HEK293 (cell line): ENCODE data around the gene FKTN.

Source experiments
- CTCF ChIA-PET: fragments of 350-600 bp; formaldehyde crosslinking; extraction: SDS; loops from one replicate; lab custom pipeline; 2021; ENCODE audit warnings: antibody characterized with exemption; lab: Yijun Ruan, JAX
- POLR2A ChIA-PET: fragments of 300-600 bp; formaldehyde crosslinking; extraction: SDS; loops from one replicate; lab custom pipeline; 2020; ENCODE audit warnings: antibody characterized with exemption, inconsistent platforms; lab: Yijun Ruan, JAX
- H3K27ac ChIP-seq: fragments of 200-500 bp; sonication (Bioruptor generic); 2 replicates; pipeline ENCODE4 v1.5.1; 2014; ENCODE audit warnings: low read depth, low read length, control low read depth, inconsistent platforms; ENCODE audit errors: extremely low read depth
- H3K36me3 ChIP-seq, 2 experiments: fragments of 200-500 bp in 1 of 2; sonication (Bioruptor generic) in 1 of 2; 1 replicate in 1 of 2; 2 replicates in 1 of 2; pipeline ENCODE4 v1.5.1; 2014 to 2017; ENCODE audit warnings: inconsistent platforms in 2 of 2, low read length in 2 of 2; ENCODE audit not compliant: control insufficient read depth in 2 of 2, insufficient read depth in 1 of 2
- H3K4me1 ChIP-seq: fragments of 200-500 bp; sonication (Bioruptor generic); 2 replicates; pipeline ENCODE4 v1.5.1; 2014; ENCODE audit warnings: mild to moderate bottlenecking, low read length, inconsistent platforms; ENCODE audit not compliant: control insufficient read depth, insufficient read depth
- H3K4me3 ChIP-seq: 2 replicates; pipeline ENCODE4 v1.5.1; 2011; ENCODE audit warnings: low read depth, mild to moderate bottlenecking, control low read depth, low read length, moderate library complexity
- H3K9me3 ChIP-seq: fragments of 200-500 bp; sonication (Bioruptor generic); 2 replicates; pipeline ENCODE4 v1.5.1; 2014; ENCODE audit warnings: low read depth, low read length, inconsistent platforms; ENCODE audit not compliant: control insufficient read depth, insufficient read depth
- FEZF1 ChIP-seq: fragments of 450-650 bp; formaldehyde crosslinking; IDR thresholded peaks from 2 replicates; pipeline ENCODE4 v1.5.1; 2016; ENCODE audit warnings: missing biosample characterization, missing genetic modification characterization
- OSR2 ChIP-seq: fragments of 450-650 bp; formaldehyde crosslinking; IDR thresholded peaks from 2 replicates; pipeline ENCODE4 v1.5.1; 2016; ENCODE audit warnings: missing biosample characterization, missing genetic modification characterization
- PRDM1 ChIP-seq: fragments of 450-650 bp; formaldehyde crosslinking; IDR thresholded peaks from 2 replicates; pipeline ENCODE4; 2016; ENCODE audit warnings: missing biosample characterization, missing genetic modification characterization
- RBAK ChIP-seq: fragments of 450-650 bp; formaldehyde crosslinking; IDR thresholded peaks from 2 replicates; pipeline ENCODE4 v1.5.1; 2016; ENCODE audit warnings: missing biosample characterization, missing genetic modification characterization
- SETDB1 ChIP-seq: IDR thresholded peaks from one replicate; pipeline ENCODE4 v1.6.1; 2017; ENCODE audit warnings: mild to moderate bottlenecking, low read length, moderate library complexity, mixed read lengths; ENCODE audit not compliant: insufficient read length
- TCF7L2 ChIP-seq: IDR thresholded peaks from 2 replicates; pipeline ENCODE4 v1.6.1; 2011; ENCODE audit warnings: low read depth, mild to moderate bottlenecking, inconsistent platforms, low read length, moderate library complexity, borderline replicate concordance
- ZBTB8A ChIP-seq: fragments of 450-650 bp; formaldehyde crosslinking; IDR thresholded peaks from 2 replicates; pipeline ENCODE4 v1.5.1; 2016; ENCODE audit warnings: missing biosample characterization, missing genetic modification characterization
- ZNF2 ChIP-seq: fragments of 450-650 bp; formaldehyde crosslinking; IDR thresholded peaks from 2 replicates; pipeline ENCODE4 v1.5.1; 2016; ENCODE audit warnings: missing biosample characterization, missing genetic modification characterization
- ZNF214 ChIP-seq: fragments of 450-650 bp; formaldehyde crosslinking; IDR thresholded peaks from 2 replicates; pipeline ENCODE4 v1.5.1; 2017; ENCODE audit warnings: missing biosample characterization, mild to moderate bottlenecking, missing genetic modification characterization, borderline replicate concordance
- ZNF23 ChIP-seq: fragments of 450-650 bp; formaldehyde crosslinking; IDR thresholded peaks from 2 replicates; pipeline ENCODE4 v1.5.1; 2016; ENCODE audit warnings: missing biosample characterization, missing genetic modification characterization, borderline replicate concordance
- ZNF24 ChIP-seq: fragments of 450-650 bp; formaldehyde crosslinking; IDR thresholded peaks from 2 replicates; pipeline ENCODE4 v1.5.1; 2016; ENCODE audit warnings: missing biosample characterization, missing genetic modification characterization
- ZNF501 ChIP-seq: fragments of 450-650 bp; formaldehyde crosslinking; IDR thresholded peaks from 2 replicates; pipeline ENCODE4 v1.5.1; 2016; ENCODE audit warnings: missing biosample characterization, missing genetic modification characterization
- ZNF544 ChIP-seq: fragments of 450-650 bp; formaldehyde crosslinking; IDR thresholded peaks from 2 replicates; pipeline ENCODE4 v1.5.0; 2017; ENCODE audit warnings: missing biosample characterization, missing genetic modification characterization
- ZNF600 ChIP-seq: fragments of 450-650 bp; formaldehyde crosslinking; IDR thresholded peaks from 2 replicates; pipeline ENCODE4 v1.5.1; 2016; ENCODE audit warnings: missing biosample characterization, missing genetic modification characterization
- ZNF785 ChIP-seq: fragments of 450-650 bp; formaldehyde crosslinking; IDR thresholded peaks from 2 replicates; pipeline ENCODE4 v1.5.1; 2016; ENCODE audit warnings: missing biosample characterization, missing genetic modification characterization
- ZSCAN23 ChIP-seq: fragments of 450-650 bp; formaldehyde crosslinking; IDR thresholded peaks from 2 replicates; pipeline ENCODE4 v1.5.1; 2016; ENCODE audit warnings: missing biosample characterization, missing genetic modification characterization
- ZXDB ChIP-seq: fragments of 450-650 bp; formaldehyde crosslinking; IDR thresholded peaks from 2 replicates; pipeline ENCODE4 v1.5.1; 2016; ENCODE audit warnings: missing biosample characterization, missing genetic modification characterization
- TF ChIP-seq, protein P1 (sequence below): fragments of 450-650 bp; formaldehyde crosslinking; conservative IDR thresholded peaks from 2 replicates; pipeline ENCODE4 v1.5.1; 2016; ENCODE audit warnings: low read depth, missing biosample characterization, missing genetic modification characterization
- TF ChIP-seq, protein P2 (sequence below): fragments of 450-650 bp; formaldehyde crosslinking; IDR thresholded peaks from 2 replicates; pipeline ENCODE4 v1.5.1; 2016; ENCODE audit warnings: missing biosample characterization, missing genetic modification characterization
- TF ChIP-seq, protein P3 (sequence below): fragments of 450-650 bp; formaldehyde crosslinking; IDR thresholded peaks from 2 replicates; pipeline ENCODE4 v1.5.1; 2016; ENCODE audit warnings: missing biosample characterization, missing genetic modification characterization
- TF ChIP-seq, protein P4 (sequence below): fragments of 450-650 bp; formaldehyde crosslinking; IDR thresholded peaks from 2 replicates; pipeline ENCODE4 v1.5.1; 2017; ENCODE audit warnings: missing biosample characterization, missing genetic modification characterization
- TF ChIP-seq, protein P5 (sequence below): fragments of 450-650 bp; formaldehyde crosslinking; IDR thresholded peaks from 2 replicates; pipeline ENCODE4 v1.5.1; 2016; ENCODE audit warnings: missing biosample characterization, missing genetic modification characterization
- TF ChIP-seq, protein P6 (sequence below): fragments of 450-650 bp; formaldehyde crosslinking; IDR thresholded peaks from 2 replicates; pipeline ENCODE4 v1.5.1; 2017; ENCODE audit warnings: missing biosample characterization, missing genetic modification characterization

The FKTN gene

DNA sequence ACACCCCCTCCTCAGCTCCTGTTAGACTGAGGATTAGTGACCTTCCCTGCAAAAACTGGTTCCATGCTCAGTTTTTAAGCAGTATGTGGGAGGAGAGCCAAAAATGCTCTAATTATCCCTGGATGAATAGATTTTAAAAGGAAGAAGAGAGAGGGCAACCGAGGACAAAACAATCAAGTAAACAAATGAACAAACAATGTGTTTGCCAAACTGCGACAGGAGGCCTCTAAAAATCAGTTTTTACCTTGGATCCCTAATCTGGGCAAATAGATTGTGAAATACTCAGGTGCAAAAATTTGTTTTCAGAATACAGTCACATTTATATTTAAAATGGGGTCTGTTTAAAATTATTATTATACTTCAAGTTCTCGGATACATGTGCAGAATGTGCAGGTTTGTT, 112.8 kb downstream of the FKTN start (continued):
- TF ChIP-seq, protein P1, sequence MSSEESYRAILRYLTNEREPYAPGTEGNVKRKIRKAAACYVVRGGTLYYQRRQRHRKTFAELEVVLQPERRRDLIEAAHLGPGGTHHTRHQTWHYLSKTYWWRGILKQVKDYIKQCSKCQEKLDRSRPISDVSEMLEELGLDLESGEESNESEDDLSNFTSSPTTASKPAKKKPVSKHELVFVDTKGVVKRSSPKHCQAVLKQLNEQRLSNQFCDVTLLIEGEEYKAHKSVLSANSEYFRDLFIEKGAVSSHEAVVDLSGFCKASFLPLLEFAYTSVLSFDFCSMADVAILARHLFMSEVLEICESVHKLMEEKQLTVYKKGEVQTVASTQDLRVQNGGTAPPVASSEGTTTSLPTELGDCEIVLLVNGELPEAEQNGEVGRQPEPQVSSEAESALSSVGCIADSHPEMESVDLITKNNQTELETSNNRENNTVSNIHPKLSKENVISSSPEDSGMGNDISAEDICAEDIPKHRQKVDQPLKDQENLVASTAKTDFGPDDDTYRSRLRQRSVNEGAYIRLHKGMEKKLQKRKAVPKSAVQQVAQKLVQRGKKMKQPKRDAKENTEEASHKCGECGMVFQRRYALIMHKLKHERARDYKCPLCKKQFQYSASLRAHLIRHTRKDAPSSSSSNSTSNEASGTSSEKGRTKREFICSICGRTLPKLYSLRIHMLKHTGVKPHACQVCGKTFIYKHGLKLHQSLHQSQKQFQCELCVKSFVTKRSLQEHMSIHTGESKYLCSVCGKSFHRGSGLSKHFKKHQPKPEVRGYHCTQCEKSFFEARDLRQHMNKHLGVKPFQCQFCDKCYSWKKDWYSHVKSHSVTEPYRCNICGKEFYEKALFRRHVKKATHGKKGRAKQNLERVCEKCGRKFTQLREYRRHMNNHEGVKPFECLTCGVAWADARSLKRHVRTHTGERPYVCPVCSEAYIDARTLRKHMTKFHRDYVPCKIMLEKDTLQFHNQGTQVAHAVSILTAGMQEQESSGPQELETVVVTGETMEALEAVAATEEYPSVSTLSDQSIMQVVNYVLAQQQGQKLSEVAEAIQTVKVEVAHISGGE (tag by site-specific recombination), result no peak
- TF ChIP-seq, protein P2, sequence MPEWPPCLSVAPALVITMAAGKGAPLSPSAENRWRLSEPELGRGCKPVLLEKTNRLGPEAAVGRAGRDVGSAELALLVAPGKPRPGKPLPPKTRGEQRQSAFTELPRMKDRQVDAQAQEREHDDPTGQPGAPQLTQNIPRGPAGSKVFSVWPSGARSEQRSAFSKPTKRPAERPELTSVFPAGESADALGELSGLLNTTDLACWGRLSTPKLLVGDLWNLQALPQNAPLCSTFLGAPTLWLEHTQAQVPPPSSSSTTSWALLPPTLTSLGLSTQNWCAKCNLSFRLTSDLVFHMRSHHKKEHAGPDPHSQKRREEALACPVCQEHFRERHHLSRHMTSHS (tag by site-specific recombination), result no peak
- TF ChIP-seq PRDM1 (no peak), RBAK (tag by site-specific recombination) (no peak), ZBTB8A (tag by site-specific recombination) (no peak), ZNF785 (no peak), SETDB1 (no peak), ZNF544 (tag by site-specific recombination) (no peak), ZSCAN23 (tag by site-specific recombination) (no peak), TCF7L2 (no peak)
- TF ChIP-seq, protein P3, sequence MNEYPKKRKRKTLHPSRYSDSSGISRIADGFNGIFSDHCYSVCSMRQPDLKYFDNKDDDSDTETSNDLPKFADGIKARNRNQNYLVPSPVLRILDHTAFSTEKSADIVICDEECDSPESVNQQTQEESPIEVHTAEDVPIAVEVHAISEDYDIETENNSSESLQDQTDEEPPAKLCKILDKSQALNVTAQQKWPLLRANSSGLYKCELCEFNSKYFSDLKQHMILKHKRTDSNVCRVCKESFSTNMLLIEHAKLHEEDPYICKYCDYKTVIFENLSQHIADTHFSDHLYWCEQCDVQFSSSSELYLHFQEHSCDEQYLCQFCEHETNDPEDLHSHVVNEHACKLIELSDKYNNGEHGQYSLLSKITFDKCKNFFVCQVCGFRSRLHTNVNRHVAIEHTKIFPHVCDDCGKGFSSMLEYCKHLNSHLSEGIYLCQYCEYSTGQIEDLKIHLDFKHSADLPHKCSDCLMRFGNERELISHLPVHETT (tag by site-specific recombination), result no peak
- TF ChIP-seq, protein P4, sequence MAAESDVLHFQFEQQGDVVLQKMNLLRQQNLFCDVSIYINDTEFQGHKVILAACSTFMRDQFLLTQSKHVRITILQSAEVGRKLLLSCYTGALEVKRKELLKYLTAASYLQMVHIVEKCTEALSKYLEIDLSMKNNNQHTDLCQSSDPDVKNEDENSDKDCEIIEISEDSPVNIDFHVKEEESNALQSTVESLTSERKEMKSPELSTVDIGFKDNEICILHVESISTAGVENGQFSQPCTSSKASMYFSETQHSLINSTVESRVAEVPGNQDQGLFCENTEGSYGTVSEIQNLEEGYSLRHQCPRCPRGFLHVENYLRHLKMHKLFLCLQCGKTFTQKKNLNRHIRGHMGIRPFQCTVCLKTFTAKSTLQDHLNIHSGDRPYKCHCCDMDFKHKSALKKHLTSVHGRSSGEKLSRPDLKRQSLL (tag by site-specific recombination), result no peak
- TF ChIP-seq, all 188 proteins: peak for 0

DNA sequence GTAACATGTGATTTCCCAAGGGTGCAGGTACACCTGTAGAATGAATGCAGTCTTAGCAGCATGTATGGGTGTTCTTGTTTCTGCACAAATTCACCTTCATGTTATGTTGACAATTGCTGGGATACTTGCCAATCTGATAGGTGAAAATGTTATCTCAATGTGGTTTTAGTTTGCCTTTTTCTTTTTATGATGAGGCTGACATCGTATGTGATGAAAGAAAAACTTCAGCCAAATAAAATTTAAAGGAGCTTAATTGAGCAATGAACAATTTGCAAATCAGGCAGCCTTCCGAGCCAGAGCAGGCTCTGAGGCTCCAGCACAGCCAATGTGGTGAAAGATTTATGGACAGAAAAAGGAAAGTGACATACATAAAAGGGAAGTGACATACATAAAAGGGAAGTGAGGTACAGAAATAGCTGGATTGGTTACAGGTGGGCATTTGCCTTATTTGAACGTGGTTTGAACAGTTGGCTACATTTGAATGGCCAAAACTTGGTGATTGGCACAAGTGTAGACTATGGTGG, 114.8 kb downstream of the FKTN start:
- no peaks in the 10 kb centered on the region for H3K36me3 ChIP-seq
- no peak overlapping the region for H3K4me3 ChIP-seq
- POLR2A ChIA-PET, result no interaction called here
- H3K27ac ChIP-seq, result no peak overlapping the region
- no peaks in the 10 kb centered on the region for H3K9me3 ChIP-seq
- CTCF ChIA-PET, result interaction anchor here (0.6 kb wide), 1 partner anchor 862 kb away, joined by 3 read pairs; no protein-coding TSS in a partner anchor
- no peaks in the 10 kb centered on the region for H3K4me1 ChIP-seq
- no peak for TF ChIP-seq ZNF2 (tag by site-specific recombination)
- TF ChIP-seq ZNF785, result no peak
- peak; percentile 87 for TF ChIP-seq FEZF1 (tag by site-specific recombination)
- no peak for TF ChIP-seq ZNF24 (tag by site-specific recombination)
- TF ChIP-seq, protein P5, sequence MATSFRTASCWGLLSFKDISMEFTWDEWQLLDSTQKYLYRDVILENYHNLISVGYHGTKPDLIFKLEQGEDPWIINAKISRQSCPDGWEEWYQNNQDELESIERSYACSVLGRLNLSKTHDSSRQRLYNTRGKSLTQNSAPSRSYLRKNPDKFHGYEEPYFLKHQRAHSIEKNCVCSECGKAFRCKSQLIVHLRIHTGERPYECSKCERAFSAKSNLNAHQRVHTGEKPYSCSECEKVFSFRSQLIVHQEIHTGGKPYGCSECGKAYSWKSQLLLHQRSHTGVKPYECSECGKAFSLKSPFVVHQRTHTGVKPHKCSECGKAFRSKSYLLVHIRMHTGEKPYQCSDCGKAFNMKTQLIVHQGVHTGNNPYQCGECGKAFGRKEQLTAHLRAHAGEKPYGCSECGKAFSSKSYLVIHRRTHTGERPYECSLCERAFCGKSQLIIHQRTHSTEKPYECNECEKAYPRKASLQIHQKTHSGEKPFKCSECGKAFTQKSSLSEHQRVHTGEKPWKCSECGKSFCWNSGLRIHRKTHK (tag by site-specific recombination), result no peak
- TF ChIP-seq, protein P4 (tag by site-specific recombination), result 0 out of 2 replicates have a peak, but pooled peaks have one; percentile 14
- TF ChIP-seq OSR2 (tag by site-specific recombination), result peak; percentile 45; the same call in 1 of the 2 replicates
- 0 out of 2 replicates have a peak, but pooled peaks have one; percentile 47 for TF ChIP-seq ZNF600
- TF ChIP-seq ZNF501 (tag by site-specific recombination), result no peak
- TF ChIP-seq ZNF23 (tag by site-specific recombination), result no peak
- TF ChIP-seq, protein P6, sequence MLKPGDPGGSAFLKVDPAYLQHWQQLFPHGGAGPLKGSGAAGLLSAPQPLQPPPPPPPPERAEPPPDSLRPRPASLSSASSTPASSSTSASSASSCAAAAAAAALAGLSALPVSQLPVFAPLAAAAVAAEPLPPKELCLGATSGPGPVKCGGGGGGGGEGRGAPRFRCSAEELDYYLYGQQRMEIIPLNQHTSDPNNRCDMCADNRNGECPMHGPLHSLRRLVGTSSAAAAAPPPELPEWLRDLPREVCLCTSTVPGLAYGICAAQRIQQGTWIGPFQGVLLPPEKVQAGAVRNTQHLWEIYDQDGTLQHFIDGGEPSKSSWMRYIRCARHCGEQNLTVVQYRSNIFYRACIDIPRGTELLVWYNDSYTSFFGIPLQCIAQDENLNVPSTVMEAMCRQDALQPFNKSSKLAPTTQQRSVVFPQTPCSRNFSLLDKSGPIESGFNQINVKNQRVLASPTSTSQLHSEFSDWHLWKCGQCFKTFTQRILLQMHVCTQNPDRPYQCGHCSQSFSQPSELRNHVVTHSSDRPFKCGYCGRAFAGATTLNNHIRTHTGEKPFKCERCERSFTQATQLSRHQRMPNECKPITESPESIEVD (tag by site-specific recombination), result peak; percentile 80
- TF ChIP-seq ZXDB (tag by site-specific recombination), result 0 out of 2 replicates have a peak, but pooled peaks have one; percentile 28
- no peak for TF ChIP-seq ZNF214 (tag by site-specific recombination)
